Calu3 (cell line): ENCODE results near the gene PBX3. TPM values are rescaled to one million over a fixed set of nuclear protein-coding genes. Genes with fewer than 3 reads are reported as not detected.

Source experiments
- BruUV-seq: library from RNA; stranded (reverse); fragments of 400-500 nt; replicated peaks from 2 replicates; lab custom pipeline; 2021; lab: Mats Ljungman, UMichigan
- CTCF ChIA-PET: fragments of 300-600 bp; sonication (Branson Sonifier 250); formaldehyde crosslinking; loops from one replicate; lab custom pipeline; 2022; ENCODE audit warnings: antibody characterized with exemption; lab: Charles Lee
- DNase-seq: peaks from one replicate; pipeline ENCODE4 v3.0.0; 2022
- H3K27ac Mint-ChIP-seq: one replicate; pipeline ENCODE4 v1.8.0; 2022; ENCODE audit warnings: mixed read lengths; ENCODE audit not compliant: unreplicated experiment
- H3K27me3 Mint-ChIP-seq: one replicate; pipeline ENCODE4 v1.8.0; 2022; ENCODE audit warnings: mixed read lengths; ENCODE audit not compliant: unreplicated experiment
- H3K36me3 Mint-ChIP-seq: one replicate; pipeline ENCODE4 v1.8.0; 2022; ENCODE audit warnings: mild to moderate bottlenecking, moderate library complexity, mixed read lengths; ENCODE audit not compliant: insufficient read depth, unreplicated experiment
- H3K4me1 Mint-ChIP-seq: one replicate; pipeline ENCODE4 v1.8.0; 2022; ENCODE audit warnings: mild to moderate bottlenecking, low read depth, mixed read lengths; ENCODE audit not compliant: unreplicated experiment
- H3K4me3 Mint-ChIP-seq: one replicate; pipeline ENCODE4 v1.8.0; 2022; ENCODE audit warnings: mild to moderate bottlenecking, low read depth, moderate library complexity, mixed read lengths; ENCODE audit not compliant: unreplicated experiment
- H3K9me3 Mint-ChIP-seq: one replicate; pipeline ENCODE4 v1.8.0; 2022; ENCODE audit warnings: low read depth, mixed read lengths; ENCODE audit not compliant: unreplicated experiment
- CTCF ChIP-seq: fragments of 200-600 bp; IDR thresholded peaks from one replicate; pipeline ENCODE4 v1.8.0; 2022; ENCODE audit warnings: antibody characterized with exemption; ENCODE audit not compliant: unreplicated experiment
- intact Hi-C: fragments of 100-400 bp; cut with micrococcal nuclease; formaldehyde crosslinking; loops from one replicate; pipeline ENCODE4 v1.10.0; 2022; ENCODE audit not compliant: unreplicated experiment
- total RNA-seq: library from RNA; stranded (reverse); gene quantifications from 2 replicates; pipeline ENCODE4 v1.2.3, GENCODE V29; 2022

The PBX3 gene
- total RNA-seq, 1 experiment from 2014 or later, result 8.0 TPM

DNA sequence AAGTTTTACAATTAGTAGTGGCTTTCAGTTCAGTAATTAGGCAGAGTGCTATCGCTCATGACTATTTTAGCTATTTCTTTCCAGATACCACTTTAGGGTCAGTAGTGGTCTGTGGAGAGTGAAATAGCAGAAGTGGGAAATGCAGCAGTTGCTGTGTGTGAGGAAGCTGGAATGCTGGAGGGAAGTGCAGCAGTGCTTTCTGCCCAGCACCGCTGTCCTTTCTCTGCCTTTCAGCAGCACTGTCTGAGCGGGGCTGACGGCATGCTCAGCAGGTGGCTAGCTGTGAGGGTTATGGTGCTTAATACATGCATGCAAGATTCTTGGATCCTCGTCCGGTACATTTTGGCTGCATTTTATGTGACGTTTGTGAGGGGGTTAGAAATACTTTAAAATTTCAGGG lies 213.9 kb downstream of the PBX3 start:
- Mint-ChIP-seq H3K4me1 (no peaks in the 10 kb centered on the region), H3K27ac (no peak overlapping the region), H3K27me3 (no peaks in the 10 kb centered on the region), H3K4me3 (no peak overlapping the region), H3K36me3 (no peaks in the 10 kb centered on the region), H3K9me3 (no peaks in the 10 kb centered on the region)
- no peak for DNase-seq
- TF ChIP-seq CTCF, result no peak
- BruUV-seq, result no TSS peak
- intact Hi-C loops, result no loop called here
- CTCF ChIA-PET, result no interaction called here

DNA sequence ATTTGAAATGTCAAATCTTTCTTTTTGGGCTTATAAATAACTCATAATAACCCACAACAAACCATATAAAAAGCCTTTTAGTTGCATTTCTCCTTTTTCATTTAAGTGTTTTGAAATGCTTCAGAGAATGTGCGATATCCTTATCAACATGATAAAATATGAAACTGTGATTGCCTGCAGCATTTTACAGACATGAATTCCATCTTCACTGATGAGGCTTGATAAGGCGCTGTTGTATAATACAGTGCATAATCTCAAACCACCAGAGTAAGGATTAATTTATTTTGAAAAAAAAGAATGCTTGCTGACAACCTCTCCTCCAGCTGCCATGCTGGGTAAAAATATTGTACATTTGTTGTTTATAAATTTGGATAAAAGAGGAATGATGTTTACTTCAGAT lies 216.8 kb downstream of the PBX3 start:
- Mint-ChIP-seq H3K27ac (no peak overlapping the region), H3K36me3 (no peaks in the 10 kb centered on the region), H3K27me3 (no peaks in the 10 kb centered on the region), H3K9me3 (no peaks in the 10 kb centered on the region), H3K4me3 (no peak overlapping the region), H3K4me1 (no peaks in the 10 kb centered on the region)
- no peak for DNase-seq
- TF ChIP-seq CTCF, result no peak
- no TSS peak for BruUV-seq
- CTCF ChIA-PET, result no interaction called here
- intact Hi-C loops, result no loop called here

DNA sequence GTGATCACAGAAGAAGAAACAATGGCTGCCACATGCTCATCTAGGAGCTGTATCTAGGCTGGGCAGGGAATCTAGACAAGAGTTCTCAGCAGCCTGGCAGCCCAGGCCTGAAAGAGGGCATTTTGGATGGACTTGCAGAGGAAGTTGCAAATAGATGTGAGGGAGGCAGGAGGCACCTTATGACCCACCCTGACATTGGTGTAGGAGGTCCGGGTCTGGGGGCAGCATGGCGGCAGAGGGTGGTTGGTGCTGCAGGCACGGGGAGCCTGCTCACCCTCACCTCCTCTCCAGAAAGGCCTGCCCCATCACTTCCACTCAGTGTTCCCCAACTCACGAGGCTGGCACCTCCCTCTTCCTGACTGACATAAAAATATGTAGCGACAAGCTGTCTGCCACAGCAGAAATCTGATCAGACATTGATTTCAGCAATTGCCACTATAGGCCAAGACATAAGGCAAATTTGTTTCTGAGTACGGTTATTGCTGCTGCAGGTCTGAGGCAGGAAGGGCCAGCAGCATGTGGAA lies 217.6 kb downstream of the PBX3 start:
- no peak overlapping the region for H3K27ac Mint-ChIP-seq
- no peak for TF ChIP-seq CTCF
- no peak for DNase-seq
- CTCF ChIA-PET, result no interaction called here
- H3K36me3 Mint-ChIP-seq, result no peaks in the 10 kb centered on the region
- BruUV-seq, result no TSS peak
- H3K9me3 Mint-ChIP-seq, result no peaks in the 10 kb centered on the region
- intact Hi-C loops, result no loop called here
- H3K4me1 Mint-ChIP-seq, result no peaks in the 10 kb centered on the region
- no peak overlapping the region for H3K4me3 Mint-ChIP-seq
- H3K27me3 Mint-ChIP-seq, result no peaks in the 10 kb centered on the region

GRCh38 chr9:125965477-125965876 lies 218.3 kb downstream of the PBX3 start:
- H3K4me3 Mint-ChIP-seq, result no peak overlapping the region
- H3K9me3 Mint-ChIP-seq, result no peaks in the 10 kb centered on the region
- no TSS peak for BruUV-seq
- no peaks in the 10 kb centered on the region for H3K36me3 Mint-ChIP-seq
- intact Hi-C loops, result no loop called here
- H3K27ac Mint-ChIP-seq, result no peak overlapping the region
- no peaks in the 10 kb centered on the region for H3K27me3 Mint-ChIP-seq
- no peak for DNase-seq
- CTCF ChIA-PET, result no interaction called here
- H3K4me1 Mint-ChIP-seq, result no peaks in the 10 kb centered on the region
- no peak for TF ChIP-seq CTCF
